ENCODE results near the gene TESK1.

Gene TESK1

GRCh38 chr9:35560625-35561337 is 44.3 kb upstream of the TESK1 start:
- in situ Hi-C loops (cut with MboI; ENCODE audit: low pct_unique_long_range_greater_than_20kb, low sequenced_read_pairs, unreplicated experiment): no loop called here
- no peak for DNase-seq (ENCODE audit: low spot score)
- no peak for TF ChIP-seq CTCF (IDR thresholded peaks at IDR 0.05; ENCODE audit: extremely low read depth, insufficient read depth, missing control alignments)

GRCh38 chr9:35561468-35562261 is 43.4 kb upstream of the TESK1 start:
- in situ Hi-C loops (cut with MboI; ENCODE audit: low pct_unique_long_range_greater_than_20kb, low sequenced_read_pairs, unreplicated experiment): no loop called here
- DNase-seq (ENCODE audit: low spot score): no peak
- TF ChIP-seq CTCF (IDR thresholded peaks at IDR 0.05; ENCODE audit: extremely low read depth, insufficient read depth, missing control alignments): no peak

DNA sequence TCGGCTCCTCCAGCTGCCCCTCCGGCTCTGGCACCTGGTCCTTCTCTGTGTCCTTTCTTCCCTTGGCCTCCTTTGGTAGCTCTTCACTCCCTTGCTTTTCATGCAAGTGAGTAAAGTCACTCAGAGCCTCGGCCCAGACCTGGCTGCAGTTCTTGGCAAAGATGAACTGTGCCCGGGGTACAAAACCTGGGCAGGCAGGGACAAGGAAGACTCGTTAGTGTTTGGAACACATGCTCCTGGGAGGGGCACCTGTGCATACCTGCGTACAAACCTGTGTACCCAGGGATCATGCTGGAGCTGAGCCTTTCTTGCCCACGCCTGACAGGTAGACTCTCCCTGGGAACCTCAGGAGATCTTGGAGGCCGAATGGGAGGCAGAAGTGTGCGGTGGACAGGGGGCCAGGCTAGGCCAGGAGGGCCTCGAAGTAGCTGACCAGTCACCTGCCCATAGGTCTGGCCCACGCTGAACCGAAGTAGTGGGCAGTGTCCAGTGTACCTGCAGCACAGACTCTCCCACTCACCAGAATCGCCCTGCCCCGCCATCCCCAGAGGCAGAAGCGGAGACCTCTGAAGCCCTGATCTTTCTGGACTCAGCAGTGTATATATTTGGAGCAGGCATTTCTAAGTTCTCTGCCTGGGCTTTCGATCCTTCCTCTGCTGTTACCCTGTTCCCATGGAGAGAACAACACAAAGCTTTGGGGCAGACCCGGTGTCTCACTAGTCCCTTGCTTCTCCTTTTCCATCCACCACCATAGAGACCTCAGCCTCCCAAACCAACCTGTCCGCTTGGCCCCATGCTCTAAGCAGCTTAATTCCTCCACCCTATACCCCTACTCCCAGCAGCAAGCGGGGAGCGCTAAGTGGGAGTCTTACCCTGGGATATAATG is 41.9 kb upstream of the TESK1 start:
- no peak for TF ChIP-seq CTCF (IDR thresholded peaks at IDR 0.05; ENCODE audit: extremely low read depth, insufficient read depth, missing control alignments)
- in situ Hi-C loops (cut with MboI; ENCODE audit: low pct_unique_long_range_greater_than_20kb, low sequenced_read_pairs, unreplicated experiment): no loop called here

GRCh38 chr9:35563791-35564197 is 41.3 kb upstream of the TESK1 start:
- DNase-seq (ENCODE audit: low spot score): no peak
- in situ Hi-C loops (cut with MboI; ENCODE audit: low pct_unique_long_range_greater_than_20kb, low sequenced_read_pairs, unreplicated experiment): no loop called here
- no peak for TF ChIP-seq CTCF (IDR thresholded peaks at IDR 0.05; ENCODE audit: extremely low read depth, insufficient read depth, missing control alignments)

More for the DNA sequence above, 41.9 kb upstream of the TESK1 start:
- DNase-seq (ENCODE audit: low spot score): no peak

GRCh38 chr9:35564658-35565061 is 40.4 kb upstream of the TESK1 start:
- DNase-seq (ENCODE audit: low spot score): no peak
- in situ Hi-C loops (cut with MboI; ENCODE audit: low pct_unique_long_range_greater_than_20kb, low sequenced_read_pairs, unreplicated experiment): no loop called here
- no peak for TF ChIP-seq CTCF (IDR thresholded peaks at IDR 0.05; ENCODE audit: extremely low read depth, insufficient read depth, missing control alignments)

DNA sequence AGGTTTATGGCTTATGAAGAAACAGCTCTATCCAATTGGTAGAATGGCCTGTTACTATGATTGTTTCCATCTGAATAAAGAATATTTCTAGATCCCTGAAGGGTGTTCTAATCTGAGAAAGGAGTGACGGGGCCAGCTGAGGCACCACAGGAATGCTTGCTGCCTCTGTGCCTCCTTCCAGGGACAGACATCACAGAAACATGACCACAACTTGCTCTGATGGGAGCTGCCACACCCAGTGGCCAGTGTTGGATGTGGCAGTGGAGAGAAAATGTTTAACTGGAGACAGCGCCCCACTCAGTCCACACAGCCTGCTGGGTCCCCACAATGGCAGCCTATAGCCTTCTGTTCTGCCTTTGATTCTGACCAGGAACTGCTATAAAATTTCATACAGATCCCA is 38.6 kb upstream of the TESK1 start:
- no peak for DNase-seq (ENCODE audit: low spot score)
- in situ Hi-C loops (cut with MboI; ENCODE audit: low pct_unique_long_range_greater_than_20kb, low sequenced_read_pairs, unreplicated experiment): no loop called here
- TF ChIP-seq CTCF (IDR thresholded peaks at IDR 0.05; ENCODE audit: extremely low read depth, insufficient read depth, missing control alignments): no peak

Measured in GM13977 (cell line).